Prostate gland (tissue), 2 donors: Measurements from ENCODE around the gene C16orf89.

Experiments used
- POLR2A ChIP-seq: fragments of 450-650 bp; IDR thresholded peaks from one replicate; pipeline ENCODE4 v1.6.1; 2016; ENCODE audit warnings: antibody characterized with exemption, mild to moderate bottlenecking
- POLR2AphosphoS5 ChIP-seq: sonication (generic); formaldehyde crosslinking; IDR thresholded peaks from one replicate; pipeline ENCODE4 v1.6.1; 2017; ENCODE audit warnings: antibody characterized with exemption
- TF ChIP-seq, protein P1 (sequence below), 4 experiments: fragments of 200-600 bp in 2 of 4; fragments of 450-650 bp in 2 of 4; sonication (generic) in 2 of 4; IDR thresholded peaks; 1 replicate in 3 of 4; 2 replicates in 1 of 4; pipeline ENCODE4 v1.5.1; 2016 to 2019; ENCODE audit warnings: antibody characterized with exemption in 4 of 4, mild to moderate bottlenecking in 2 of 4, moderate library complexity in 2 of 4

DNA sequence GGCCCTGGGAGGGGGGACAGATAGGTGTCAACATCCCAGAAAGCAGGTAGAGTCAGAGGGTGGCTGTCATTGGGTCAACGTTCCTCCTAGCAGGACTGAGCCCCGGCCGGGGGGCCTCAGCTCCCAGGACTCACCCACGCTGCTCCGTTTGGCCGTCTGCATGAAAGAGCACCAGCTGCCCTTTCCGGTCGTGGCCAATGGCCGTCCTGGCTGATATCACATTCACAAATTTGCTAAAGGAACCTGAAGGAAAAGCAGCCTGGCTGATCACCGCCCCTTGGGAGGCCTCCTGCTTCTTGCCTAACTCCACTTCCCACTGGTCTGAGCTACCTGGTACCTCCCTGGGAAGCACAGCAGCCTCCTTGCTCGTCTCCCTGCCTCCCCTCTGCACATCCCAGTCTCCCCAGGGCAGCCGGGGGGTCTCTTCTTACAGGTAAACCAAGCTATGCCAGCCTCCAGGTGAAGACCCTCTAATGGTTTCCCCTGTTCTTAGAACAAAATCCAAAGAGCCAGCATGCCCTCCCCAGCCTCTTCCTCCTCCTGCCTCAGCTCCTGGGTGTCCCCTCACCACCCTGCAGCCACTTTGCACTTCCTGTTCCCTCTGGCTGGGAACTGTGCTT, 35.4 kb downstream of the C16orf89 start:
- TF ChIP-seq POLR2A (no peak), POLR2AphosphoS5 (no peak)
- TF ChIP-seq, protein P1, sequence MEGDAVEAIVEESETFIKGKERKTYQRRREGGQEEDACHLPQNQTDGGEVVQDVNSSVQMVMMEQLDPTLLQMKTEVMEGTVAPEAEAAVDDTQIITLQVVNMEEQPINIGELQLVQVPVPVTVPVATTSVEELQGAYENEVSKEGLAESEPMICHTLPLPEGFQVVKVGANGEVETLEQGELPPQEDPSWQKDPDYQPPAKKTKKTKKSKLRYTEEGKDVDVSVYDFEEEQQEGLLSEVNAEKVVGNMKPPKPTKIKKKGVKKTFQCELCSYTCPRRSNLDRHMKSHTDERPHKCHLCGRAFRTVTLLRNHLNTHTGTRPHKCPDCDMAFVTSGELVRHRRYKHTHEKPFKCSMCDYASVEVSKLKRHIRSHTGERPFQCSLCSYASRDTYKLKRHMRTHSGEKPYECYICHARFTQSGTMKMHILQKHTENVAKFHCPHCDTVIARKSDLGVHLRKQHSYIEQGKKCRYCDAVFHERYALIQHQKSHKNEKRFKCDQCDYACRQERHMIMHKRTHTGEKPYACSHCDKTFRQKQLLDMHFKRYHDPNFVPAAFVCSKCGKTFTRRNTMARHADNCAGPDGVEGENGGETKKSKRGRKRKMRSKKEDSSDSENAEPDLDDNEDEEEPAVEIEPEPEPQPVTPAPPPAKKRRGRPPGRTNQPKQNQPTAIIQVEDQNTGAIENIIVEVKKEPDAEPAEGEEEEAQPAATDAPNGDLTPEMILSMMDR (IDR thresholded peaks at IDR 0.05): no peak
